ENCODE data around the gene TTC32.
"Not testable (repeated sequence)": the region's sequence is repeated elsewhere in the genome, so short reads cannot be mapped to it uniquely, and the experiment has no call there.

Gene TTC32

DNA sequence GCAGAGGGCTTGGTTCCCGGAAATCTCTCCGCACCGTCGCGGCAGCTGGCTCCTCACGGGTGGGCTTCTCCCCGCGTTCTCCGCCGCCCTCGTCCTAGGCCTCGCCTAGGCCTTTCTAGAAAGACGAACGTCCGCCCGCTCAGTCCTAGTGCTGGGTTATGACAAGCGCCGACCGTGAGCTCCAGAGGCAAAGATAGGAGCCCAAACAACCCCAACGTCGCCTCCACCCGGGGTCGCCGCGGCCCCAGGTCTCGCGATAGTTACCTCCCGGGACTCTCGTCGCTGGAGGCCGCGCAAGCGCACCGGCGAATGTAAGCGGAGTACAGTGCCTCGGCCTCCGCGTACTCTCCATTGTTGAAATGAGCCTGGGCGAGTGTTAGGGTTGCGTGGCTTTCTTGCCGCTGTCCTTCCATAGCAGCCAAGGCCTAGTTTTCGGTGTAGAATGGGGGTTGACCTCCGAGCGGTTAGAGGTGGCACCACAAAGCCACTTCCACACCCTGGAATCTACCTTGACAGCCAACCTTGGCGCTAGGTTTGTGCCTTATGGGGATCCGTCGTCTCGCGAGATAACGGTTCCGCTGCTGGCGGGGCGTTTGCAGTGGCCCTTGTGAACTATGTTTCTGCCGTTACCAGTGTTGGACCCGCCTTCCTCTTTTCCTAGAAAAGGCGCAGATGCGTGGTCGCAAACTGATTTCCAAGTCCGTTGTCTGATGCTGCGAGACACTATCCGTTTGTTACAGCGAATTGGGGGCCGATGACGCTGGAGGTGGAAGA is at the start of gene TTC32:
Gene TTC32, minus strand, starts transcription at position 542 of the 774 bp plus-strand sequence. Its CDS starts 129 bp downstream, at position 413.
- peak; percentile 89 to 91 for DNase-seq (ENCODE audit: low read depth in 2 of 2)

DNA sequence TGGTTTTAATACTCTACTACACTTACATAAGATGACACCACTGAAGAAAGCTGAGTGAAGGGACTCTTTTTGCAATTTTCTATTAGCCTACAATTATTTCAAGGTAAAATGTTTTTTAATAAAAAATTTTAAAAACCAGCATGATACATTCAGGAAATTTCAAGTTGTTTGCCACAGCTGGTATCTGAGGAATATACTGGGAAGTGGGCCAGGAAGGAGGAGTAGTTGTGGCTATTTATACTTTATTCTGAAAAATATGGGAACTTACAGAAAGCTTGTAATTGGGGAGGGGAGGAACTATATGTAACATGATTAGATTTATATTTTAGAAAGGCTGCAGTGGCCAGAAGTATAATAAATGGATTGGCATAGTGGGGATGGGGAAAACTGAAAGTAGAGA is 47.3 kb upstream of the TTC32 start:
- DNase-seq (ENCODE audit: low read depth in 2 of 2): peak; percentile 30 to 31

DNA sequence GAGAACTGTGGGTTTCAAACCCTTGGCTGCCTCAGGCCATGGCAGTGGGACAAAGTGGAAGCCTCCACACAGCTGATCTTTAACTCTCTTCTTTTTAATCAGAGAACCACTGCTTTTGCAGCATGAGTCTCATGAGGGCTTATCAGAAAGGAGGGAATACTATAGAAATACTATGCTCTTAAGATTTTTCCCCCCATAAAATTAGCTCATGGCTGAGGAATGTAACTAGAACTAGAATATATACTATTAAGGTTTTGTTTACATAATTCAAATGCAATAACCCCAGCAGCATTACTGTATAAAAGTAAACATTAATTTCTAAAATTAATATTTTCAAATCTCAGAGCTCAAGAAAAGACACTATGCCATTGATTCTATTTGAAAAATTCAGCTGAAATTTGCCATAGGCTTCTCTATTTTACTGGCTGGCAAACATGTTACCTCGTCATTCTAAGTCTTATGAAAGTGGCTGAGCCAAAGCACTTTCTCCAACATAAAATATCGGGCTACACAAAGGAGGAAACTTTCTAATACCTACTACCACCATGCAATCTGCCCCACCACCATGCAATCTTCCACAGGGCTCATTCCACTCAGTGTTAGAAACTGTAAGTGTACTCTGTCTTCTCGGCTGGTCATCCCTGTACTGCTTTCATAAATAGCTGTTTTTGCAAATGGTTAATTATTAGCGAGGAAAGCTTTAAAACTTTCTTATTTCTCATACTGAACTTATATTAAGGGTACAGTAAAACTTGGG is 45.6 kb upstream of the TTC32 start:
- DNase-seq (ENCODE audit: low read depth in 2 of 2): no peak

DNA sequence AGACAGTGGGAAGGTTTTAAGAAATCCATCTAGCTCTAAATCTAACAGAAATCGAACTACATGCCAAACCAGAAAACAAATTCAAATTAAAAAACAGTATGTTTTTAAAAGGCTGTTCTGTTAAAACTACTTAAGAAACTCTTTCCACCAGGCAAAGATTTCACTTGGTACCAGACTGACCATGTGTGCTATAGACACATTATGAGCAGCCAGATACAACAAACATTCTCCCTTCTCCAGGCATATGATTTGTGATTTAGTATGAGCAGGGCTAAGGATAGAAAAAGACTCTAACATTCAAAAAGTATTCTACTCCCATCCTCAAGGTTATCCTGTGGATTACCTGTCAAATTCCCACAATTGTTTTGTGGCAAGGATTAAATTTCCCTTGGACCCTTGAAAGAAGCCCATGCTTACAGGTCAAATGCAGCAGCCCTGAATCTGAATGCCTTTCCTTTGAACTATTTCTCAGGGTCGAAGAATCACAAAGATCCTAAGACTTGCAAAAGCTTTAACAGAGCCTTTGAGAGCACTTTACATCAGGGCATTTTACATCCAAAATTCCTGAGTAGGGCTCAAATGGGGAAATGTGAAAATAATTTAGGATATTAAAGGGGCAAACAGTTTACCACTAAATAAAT is 42.5 kb upstream of the TTC32 start:
- no peak for DNase-seq (ENCODE audit: low read depth in 2 of 2)

DNA sequence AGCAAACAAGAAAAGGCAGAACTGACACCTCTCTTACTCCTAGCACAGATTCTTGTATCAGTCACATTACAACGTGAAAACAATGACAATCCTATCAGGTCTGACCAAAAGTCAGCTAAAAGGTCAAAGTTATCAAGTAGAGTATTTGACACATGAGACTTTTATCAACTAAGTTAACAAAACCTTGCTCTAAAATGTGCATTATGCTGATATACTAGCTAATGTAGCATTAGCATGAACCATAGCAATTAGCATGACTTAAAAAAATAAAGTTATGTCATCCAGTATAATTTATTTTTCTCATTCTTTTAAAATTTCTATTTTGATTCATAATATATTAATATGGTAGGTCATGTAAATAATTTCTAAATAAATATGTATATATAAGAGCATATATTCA is 41.4 kb upstream of the TTC32 start:
- no peak for DNase-seq (ENCODE audit: low read depth in 2 of 2)

DNA sequence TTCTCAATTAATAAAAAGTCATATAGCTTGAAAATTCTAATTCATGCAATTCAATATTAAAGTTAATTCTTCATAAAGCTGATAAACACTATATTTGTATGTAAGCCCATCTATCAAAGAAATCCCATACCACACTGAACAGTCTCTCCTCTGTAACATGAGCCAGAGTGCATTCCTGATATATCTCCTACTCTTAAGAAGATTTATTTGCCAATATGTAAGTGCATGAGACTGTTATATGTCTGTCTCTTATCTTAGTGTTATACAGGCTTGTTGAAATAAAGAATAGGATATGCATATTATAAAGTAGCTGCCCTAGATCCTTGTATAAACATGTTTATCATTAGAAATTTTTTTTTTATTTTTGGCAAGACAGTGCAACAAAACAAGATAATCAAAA is 40.4 kb upstream of the TTC32 start:
- no peak for DNase-seq (ENCODE audit: low read depth in 2 of 2)

DNA sequence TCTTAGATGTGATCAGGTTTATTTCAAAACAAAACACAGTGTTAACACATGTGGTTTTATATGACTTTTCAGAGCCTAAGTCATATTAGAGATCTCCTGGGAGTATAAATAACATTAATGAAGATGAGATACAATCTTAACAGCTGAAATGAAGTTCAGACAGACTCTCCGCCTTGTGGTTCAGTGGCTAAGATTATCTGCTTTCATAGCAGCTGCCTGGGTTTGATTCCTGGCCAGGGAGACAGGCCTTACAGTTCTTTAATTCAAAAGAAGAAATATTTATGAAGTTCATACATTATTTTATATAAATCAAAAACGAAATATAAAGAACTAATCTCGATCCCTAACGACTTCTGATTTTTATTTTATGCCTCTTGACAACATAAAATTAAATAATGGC is 35.2 kb upstream of the TTC32 start:
- no peak for DNase-seq (ENCODE audit: low read depth in 2 of 2)

DNA sequence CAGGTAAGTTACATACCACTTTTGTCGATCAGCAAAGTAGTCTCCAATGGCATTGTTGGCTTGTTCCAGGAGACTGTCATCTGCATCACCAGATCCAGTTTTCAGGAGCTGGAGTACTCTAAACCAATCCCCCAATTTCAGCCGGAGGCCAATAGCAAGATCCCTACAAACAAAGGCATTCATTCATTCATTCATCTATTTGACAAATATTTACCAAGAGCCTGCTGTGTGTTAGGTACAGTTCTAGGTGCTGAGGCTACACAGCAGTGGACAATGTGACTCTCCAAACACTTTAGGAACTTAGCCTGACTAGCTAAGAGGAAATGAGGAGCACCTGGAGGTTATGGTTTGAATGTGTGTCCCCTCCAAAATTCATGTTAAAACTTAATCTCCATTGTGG is 34.4 kb upstream of the TTC32 start:
- DNase-seq (ENCODE audit: low read depth in 2 of 2): no peak

DNA sequence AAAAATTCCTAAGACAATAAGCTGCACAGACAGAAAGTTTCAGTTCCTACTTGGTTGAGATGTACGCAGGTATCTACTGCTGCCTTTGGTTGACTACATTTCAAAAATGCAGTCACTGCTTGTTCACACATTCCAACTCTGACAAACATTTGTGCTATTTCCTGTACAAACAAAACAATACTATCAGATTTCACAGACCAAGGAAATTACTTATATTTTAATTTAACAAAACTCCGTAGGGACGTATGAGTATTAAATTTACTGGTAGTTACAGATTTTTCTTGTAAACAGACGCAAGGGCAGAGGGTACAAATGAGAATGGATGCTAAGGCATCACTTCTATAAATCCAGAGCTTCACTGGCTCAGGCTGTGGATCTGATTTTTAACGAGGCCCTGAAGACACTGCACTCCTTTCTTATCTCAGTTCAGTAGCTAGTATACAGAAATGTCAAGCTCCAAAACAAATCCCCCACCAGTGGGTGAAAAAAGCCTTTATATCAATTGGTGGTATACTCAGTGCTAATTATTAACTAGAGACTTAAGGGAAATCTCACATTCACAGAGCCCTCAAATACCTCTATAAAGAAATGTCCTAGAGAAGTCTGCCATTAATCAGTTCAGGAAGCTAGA is 31.7 kb upstream of the TTC32 start:
- DNase-seq (ENCODE audit: low read depth in 2 of 2): peak; percentile 44 to 49

DNA sequence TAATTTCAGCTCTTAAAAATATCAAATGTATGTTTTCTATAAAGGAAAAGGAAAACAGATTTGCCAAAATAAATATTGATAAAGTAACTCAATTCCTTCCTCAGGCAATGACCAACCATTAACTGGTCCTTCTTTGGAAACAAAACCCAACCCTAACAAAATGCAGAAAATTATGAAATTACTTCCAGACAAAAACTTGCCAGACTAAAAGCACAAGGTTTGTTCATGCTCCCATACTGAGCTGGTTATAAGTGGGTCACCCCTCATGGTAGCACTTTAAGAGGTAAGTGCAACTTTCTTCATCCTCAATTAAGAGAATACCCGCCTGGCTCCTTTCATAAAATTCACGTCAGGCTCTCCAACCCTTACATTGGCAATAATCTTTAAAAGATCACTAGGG is 31.1 kb upstream of the TTC32 start:
- DNase-seq (ENCODE audit: low read depth in 2 of 2): no peak

DNA sequence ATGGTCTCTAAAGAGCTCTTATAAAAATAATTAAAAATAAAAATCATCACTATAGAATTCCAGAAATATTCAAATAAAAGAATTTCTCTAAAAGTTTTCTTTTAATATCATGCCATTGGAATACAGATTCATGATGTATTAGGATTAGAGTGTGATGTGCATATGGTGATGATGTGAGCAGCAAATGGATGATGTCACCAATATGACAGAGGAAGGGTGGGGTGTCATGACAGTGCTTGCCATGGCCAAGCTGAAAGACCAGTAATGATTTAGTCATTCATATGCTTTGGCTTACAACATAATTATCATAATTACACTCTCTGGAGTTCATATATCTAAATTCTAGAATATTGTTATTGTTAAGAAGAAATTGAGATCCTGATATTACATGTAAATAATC is 27.4 kb upstream of the TTC32 start:
- DNase-seq (ENCODE audit: low read depth in 2 of 2): no peak

DNA sequence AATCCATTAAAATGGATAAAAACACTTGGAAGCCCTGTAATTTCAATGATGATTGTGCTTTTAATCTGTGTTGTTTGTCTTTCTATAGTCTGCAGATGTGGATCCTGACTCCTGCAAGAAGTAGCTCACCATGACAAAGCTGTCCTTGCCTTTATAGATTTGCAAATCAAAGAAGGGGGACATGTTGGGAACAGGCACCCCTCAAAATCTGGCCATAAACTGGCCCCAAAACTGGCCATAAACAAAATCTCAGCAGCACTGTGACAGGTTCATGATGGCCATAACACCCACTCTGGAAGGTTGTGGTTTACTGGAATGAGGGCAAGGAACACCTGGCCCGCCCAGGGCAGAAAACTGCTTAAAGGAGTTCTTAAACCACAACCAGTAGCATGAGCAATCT is 26.0 kb upstream of the TTC32 start:
- DNase-seq (ENCODE audit: low read depth in 2 of 2): not testable (repeated sequence)

DNA sequence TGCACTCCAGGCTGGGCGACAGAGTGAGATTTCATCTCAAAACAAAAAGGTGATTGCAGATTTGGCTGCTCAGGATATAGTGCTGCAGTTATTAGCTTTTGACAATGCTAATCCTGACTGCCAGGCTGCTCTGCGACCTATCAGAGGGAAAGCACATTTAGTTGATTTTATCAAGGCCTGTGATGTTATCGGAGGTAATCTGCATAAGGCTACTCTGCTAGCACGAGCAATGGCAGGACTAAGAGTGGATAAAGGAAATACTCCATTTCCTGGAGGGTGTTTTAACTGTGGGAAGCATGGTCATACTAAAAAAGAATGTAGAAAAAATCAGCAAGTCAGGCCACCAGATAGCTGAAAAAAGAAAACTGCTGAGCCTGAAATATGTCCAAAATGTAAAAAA is 22.7 kb upstream of the TTC32 start:
- not testable (repeated sequence) for DNase-seq (ENCODE audit: low read depth in 2 of 2)

DNA sequence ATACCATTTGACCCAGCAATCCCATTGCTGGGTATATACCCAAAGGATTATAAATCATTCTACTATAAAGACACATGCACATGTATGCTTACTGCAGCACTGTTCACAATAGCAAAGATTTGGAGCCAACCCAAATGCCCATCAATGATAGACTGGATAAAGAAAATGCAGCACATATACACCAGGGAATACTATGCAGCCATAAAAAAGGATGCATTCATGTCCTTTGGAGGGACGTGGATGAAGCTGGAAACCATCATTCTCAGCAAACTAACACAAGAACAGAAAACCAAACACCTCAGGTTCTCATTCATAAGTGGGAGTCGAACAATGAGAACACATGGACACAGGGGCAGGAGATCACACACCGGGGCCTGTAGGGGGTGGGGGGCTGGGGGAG is 20.4 kb upstream of the TTC32 start:
- DNase-seq (ENCODE audit: low read depth in 2 of 2): not testable (repeated sequence)

DNA sequence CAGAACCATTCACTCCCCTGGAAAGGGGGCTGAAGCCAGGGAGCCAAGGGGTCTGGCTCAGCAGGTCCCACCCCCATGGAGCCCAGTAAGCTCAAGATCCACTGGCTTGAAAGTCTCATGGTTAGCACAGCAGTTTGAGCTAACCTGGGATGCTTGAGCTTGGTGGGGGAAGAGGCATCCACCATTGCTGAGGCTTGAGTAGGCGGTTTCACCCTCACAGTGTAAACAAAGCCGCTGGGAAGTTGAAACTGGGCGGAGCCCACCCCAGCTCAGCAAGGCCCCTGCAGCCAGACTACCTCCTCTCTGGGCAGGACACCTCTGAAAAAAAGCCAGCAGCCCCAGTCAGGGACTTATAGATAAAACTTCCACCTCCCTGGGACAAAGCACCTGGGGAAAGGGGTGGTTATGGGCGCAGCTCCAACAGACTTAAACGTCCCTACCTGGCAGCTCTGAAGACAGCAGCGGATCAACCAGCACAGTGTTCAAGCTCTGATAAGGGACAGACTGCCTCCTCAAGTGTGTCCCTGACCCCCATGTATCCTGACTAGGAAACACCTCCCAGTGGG is 14.7 kb upstream of the TTC32 start:
- DNase-seq (ENCODE audit: low read depth in 2 of 2): no peak

DNA sequence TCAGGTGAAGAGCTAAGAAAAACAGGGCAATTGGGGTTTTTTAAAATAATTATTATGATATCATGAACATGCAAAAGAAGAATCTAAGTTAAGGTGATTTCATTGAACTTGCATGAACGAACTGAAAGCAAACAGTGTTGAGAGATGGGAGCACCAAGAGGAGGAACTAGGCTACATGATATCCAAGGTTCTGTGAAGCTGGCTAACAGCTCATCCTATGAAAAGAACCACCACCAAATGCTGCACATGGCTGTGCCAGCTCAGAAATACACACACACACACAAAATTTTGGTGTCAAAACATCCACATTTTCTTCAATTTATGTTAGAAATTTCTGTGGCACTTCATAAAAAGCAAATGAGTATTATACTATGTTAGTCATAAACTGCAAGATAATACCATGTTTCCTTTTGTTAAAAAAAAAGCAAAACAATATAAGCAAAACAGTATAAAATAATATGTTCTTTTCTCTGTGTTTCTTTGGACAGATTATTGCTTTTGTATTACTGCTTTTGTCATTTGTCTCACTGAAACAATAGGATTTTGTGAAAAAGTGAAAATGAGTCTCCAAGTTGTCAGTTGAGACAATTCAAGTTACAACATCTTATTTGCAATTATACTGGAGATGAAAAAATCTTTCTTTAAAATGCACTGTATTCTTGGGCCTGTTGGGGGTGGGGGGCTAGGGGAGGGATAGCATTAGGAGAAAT is 12.6 kb upstream of the TTC32 start:
- no peak for DNase-seq (ENCODE audit: low read depth in 2 of 2)

DNA sequence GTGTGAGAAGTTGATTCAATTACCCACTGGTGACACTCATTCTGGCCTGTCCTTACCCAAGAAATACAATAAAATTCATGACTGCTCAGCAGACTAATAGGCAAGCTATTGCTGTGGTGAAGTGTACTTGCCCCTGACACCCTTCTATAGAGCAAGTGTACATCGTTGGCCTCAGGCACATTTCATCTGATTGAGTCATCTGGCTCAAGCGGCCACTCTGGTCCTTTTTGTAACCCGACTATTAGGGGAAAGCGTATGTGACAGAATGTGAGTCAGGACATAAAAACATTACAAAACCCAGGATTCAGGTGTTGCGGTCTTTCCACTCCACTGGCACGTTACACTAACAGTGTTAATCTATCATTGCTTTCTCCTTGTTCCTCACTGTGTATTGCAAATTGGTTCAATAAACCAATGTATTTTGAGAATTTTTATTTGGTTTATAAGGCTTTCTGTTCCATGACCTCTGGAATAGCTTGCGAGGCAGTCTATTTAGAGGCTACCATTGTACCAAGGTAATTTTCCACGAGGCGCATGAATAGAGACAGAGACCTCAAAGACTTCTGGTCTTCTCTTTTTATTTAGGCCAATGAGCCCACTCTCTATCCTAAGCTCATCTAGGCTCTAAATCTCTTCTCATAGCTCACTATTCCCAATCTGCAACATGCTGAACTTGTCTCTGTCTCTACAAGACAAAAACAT is 10.2 kb upstream of the TTC32 start:
- no peak for DNase-seq (ENCODE audit: low read depth in 2 of 2)

DNA sequence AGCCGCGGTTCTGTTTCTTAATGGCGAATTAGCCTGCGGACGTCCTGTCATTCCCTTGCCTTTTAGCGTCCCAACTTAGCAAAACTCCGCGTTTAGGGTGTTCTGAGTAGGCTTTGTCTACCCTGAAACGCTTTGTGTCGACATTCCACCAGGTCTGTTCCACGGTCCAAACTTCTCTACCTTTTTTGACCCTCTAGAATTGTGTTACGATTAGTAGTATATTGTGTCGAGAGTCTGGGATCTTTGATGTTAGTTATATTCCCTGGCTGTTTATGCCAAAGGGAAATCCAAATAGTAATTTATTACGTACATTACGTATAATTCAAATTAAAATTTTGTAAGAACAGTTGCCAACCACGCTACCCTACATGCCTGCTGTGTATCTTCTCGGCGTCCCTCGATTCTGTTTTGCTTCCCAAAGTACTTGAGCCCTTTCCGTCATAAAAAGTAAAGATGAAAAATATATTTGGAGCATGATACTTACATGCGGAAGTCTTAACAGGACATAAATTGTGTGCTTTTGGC is 495 bp upstream of the TTC32 start:
- DNase-seq (ENCODE audit: low read depth in 2 of 2): no peak

DNA sequence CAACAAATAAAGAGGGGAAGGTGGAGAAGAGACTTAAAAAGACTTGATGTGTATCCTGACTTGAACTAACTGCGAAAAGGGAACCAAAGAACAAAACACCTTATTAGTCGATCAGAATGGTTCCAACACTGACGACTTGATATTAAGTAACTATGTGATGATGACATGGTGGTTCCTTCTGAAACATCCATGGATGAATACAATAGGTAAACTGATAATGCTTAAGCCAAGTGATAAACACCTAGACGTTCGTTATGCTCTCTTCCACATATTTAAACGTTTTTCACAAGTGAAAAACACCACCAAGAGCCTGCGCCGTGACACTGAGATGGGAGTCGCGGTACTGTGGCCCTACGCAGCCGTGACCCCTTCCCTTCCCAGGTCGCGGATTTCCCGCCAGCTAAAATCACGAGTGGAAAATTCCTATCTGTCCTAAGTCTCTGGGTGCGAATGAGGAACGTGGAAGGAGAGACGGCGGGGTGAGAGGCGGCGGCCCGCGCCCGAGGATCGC is 797 bp downstream of the TTC32 start:
- no peak for DNase-seq (ENCODE audit: low read depth in 2 of 2)

Measured in fibroblast of skin of left quadriceps (primary cell).